ENCODE data around the gene ZC3H12A. TPM values are rescaled to one million over a fixed set of nuclear protein-coding genes. Genes with fewer than 3 reads are reported as not detected.

The ZC3H12A gene
- total RNA-seq, 3 donors from 2014 or later (not counting 1 experiment from before 2014, with no cell fraction given) = 219 to 366 (median 289) TPM

GRCh38 chr1:37438869-37439343 is 35.5 kb upstream of the ZC3H12A start:
- no peak overlapping the region for H3K4me3 Mint-ChIP-seq
- Histone ChIP-seq H3K9me3 (ENCODE audit: control insufficient read depth, insufficient read depth, low read length) (no peaks in the 10 kb centered on the region), H3K4me3 (ENCODE audit: low read length) (no peak overlapping the region), H3K27me3 (ENCODE audit: control insufficient read depth, insufficient read depth, low read length) (no peaks in the 10 kb centered on the region), H3K36me3 (ENCODE audit: control insufficient read depth, insufficient read depth, low read length) (no peaks in the 10 kb centered on the region), H3K4me1 (ENCODE audit: control insufficient read depth, insufficient read depth, low read length) (peaks cover 5% of the 10 kb centered on the region), H3K27ac (ENCODE audit: low read length) (no peak overlapping the region)
- H3K4me1 Mint-ChIP-seq = no peaks in the 10 kb centered on the region
- ATAC-seq = no peak
- WGBS (ENCODE audit: insufficient coverage) = 33% methylated on average over 4 of the region's 4 CpGs
- H3K36me3 Mint-ChIP-seq = no peaks in the 10 kb centered on the region
- no peak overlapping the region for H3K27ac Mint-ChIP-seq
- TF ChIP-seq CTCF (IDR thresholded peaks at IDR 0.05) = no peak
- intact Hi-C loops (cut with micrococcal nuclease) = no loop called here
- peaks cover 0 to 19% of the 10 kb centered on the region in 2 donors for H3K27me3 Mint-ChIP-seq (ENCODE audit: low read depth in 2 of 2)
- H3K9me3 Mint-ChIP-seq = no peaks in the 10 kb centered on the region
- no peak for DNase-seq

- H3K4me1 Mint-ChIP-seq = no peaks in the 10 kb centered on the region
- TF ChIP-seq CTCF (IDR thresholded peaks at IDR 0.05) = no peak
- Histone ChIP-seq H3K9me3 (ENCODE audit: control insufficient read depth, insufficient read depth, low read length) (no peaks in the 10 kb centered on the region), H3K4me1 (ENCODE audit: control insufficient read depth, insufficient read depth, low read length) (peaks cover 1% of the 10 kb centered on the region), H3K4me3 (ENCODE audit: low read length) (no peak overlapping the region), H3K27me3 (ENCODE audit: control insufficient read depth, insufficient read depth, low read length) (no peaks in the 10 kb centered on the region), H3K27ac (ENCODE audit: low read length) (no peak overlapping the region), H3K36me3 (ENCODE audit: control insufficient read depth, insufficient read depth, low read length) (no peaks in the 10 kb centered on the region)
- ATAC-seq = no peak
- DNase-seq = no peak
- no CpG with 5 or more reads among the region's 2 CpGs for WGBS (ENCODE audit: insufficient coverage)
- intact Hi-C loops (cut with micrococcal nuclease) = no loop called here
- H3K4me3 Mint-ChIP-seq = no peak overlapping the region
- no peaks in the 10 kb centered on the region for H3K36me3 Mint-ChIP-seq
- peaks cover 0 to 19% of the 10 kb centered on the region in 2 donors for H3K27me3 Mint-ChIP-seq (ENCODE audit: low read depth in 2 of 2)
- H3K27ac Mint-ChIP-seq = no peak overlapping the region
- H3K9me3 Mint-ChIP-seq = no peaks in the 10 kb centered on the region
These were observed 34.9 kb upstream of the ZC3H12A start for GRCh38 chr1:37439349-37439995.

- DNase-seq = no peak
- no peak overlapping the region for H3K27ac Mint-ChIP-seq
- H3K27ac ChIP-seq (ENCODE audit: low read length) = no peak overlapping the region
- intact Hi-C loops (cut with micrococcal nuclease) = no loop called here
- TF ChIP-seq CTCF (IDR thresholded peaks at IDR 0.05) = no peak
- H3K36me3 ChIP-seq (ENCODE audit: control insufficient read depth, insufficient read depth, low read length) = no peaks in the 10 kb centered on the region
- H3K4me1 ChIP-seq (ENCODE audit: control insufficient read depth, insufficient read depth, low read length) = no peaks in the 10 kb centered on the region
- no peaks in the 10 kb centered on the region for H3K9me3 ChIP-seq (ENCODE audit: control insufficient read depth, insufficient read depth, low read length)
- ATAC-seq = no peak
- no peaks in the 10 kb centered on the region for H3K36me3 Mint-ChIP-seq
- no peaks in the 10 kb centered on the region for H3K27me3 ChIP-seq (ENCODE audit: control insufficient read depth, insufficient read depth, low read length)
- 87% methylated on average over 10 of the region's 10 CpGs for WGBS (ENCODE audit: insufficient coverage)
- H3K4me1 Mint-ChIP-seq = no peaks in the 10 kb centered on the region
- no peaks in the 10 kb centered on the region for H3K9me3 Mint-ChIP-seq
- H3K27me3 Mint-ChIP-seq (ENCODE audit: low read depth in 2 of 2) = peaks cover 0 to 17% of the 10 kb centered on the region in 2 donors
- H3K4me3 Mint-ChIP-seq = no peak overlapping the region
- no peak overlapping the region for H3K4me3 ChIP-seq (ENCODE audit: low read length)
These were observed 32.9 kb upstream of the ZC3H12A start for GRCh38 chr1:37441490-37441889.

- Mint-ChIP-seq H3K36me3 (no peaks in the 10 kb centered on the region), H3K4me3 (no peak overlapping the region), H3K27me3 (ENCODE audit: low read depth in 2 of 2) (peaks cover 0 to 13% of the 10 kb centered on the region in 2 donors), H3K4me1 (no peaks in the 10 kb centered on the region), H3K9me3 (no peaks in the 10 kb centered on the region), H3K27ac (no peak overlapping the region)
- no peak for TF ChIP-seq CTCF (IDR thresholded peaks at IDR 0.05)
- ATAC-seq (no peak), DNase-seq (no peak)
- WGBS (ENCODE audit: insufficient coverage) = 85% methylated on average over 4 of the region's 4 CpGs
- Histone ChIP-seq H3K4me1 (ENCODE audit: control insufficient read depth, insufficient read depth, low read length) (no peaks in the 10 kb centered on the region), H3K36me3 (ENCODE audit: control insufficient read depth, insufficient read depth, low read length) (no peaks in the 10 kb centered on the region), H3K27me3 (ENCODE audit: control insufficient read depth, insufficient read depth, low read length) (no peaks in the 10 kb centered on the region), H3K4me3 (ENCODE audit: low read length) (no peak overlapping the region), H3K27ac (ENCODE audit: low read length) (no peak overlapping the region), H3K9me3 (ENCODE audit: control insufficient read depth, insufficient read depth, low read length) (no peaks in the 10 kb centered on the region)
- intact Hi-C loops (cut with micrococcal nuclease) = no loop called here
These were observed 32.2 kb upstream of the ZC3H12A start for GRCh38 chr1:37442139-37442538.

Measured in natural killer cell (primary cell).